ENCODE results near the gene FILIP1L.

FILIP1L gene

DNA sequence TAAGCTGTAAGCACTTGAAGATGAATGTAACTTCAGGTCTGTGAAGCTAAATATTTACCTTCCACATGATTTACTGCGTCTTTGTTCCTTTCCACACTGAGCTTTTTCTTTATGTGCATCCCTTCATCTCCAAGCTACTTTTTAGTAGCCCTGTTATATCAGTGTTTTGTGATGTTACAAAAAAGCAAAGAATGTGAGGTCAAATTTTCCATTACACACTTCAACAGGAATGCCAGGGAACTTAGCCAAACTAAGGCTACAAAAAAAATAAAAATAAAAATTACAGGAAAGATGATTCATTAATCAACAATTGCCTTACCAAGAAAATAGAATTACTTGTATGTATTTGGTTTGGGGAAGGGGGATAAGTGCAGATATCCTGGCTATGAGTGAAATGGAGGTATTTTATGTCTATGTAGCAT, 73.0 kb downstream of the FILIP1L start:
- no peak for DNase-seq
- TF ChIP-seq CTCF (IDR thresholded peaks at IDR 0.05), result no peak
- Histone ChIP-seq H3K27ac (peak overlapping the region; percentile 73 to 79), H3K36me3 (no peaks in the 10 kb centered on the region), H3K9me3 (no peaks in the 10 kb centered on the region), H3K4me3 (no peak overlapping the region), H3K4me1 (peaks cover 0 to 56% (median 31%) of the 10 kb centered on the region in 4 donors), H3K27me3 (no peaks in the 10 kb centered on the region)
- intact Hi-C loops (cut with DNase I; ENCODE audit: low total_unique reads), result no loop called here

GRCh38 chr3:100040451-100041225, 73.7 kb downstream of the FILIP1L start:
- Histone ChIP-seq H3K4me1 (peaks cover 0 to 49% (median 29%) of the 10 kb centered on the region in 4 donors), H3K27me3 (no peaks in the 10 kb centered on the region), H3K36me3 (no peaks in the 10 kb centered on the region), H3K9me3 (no peaks in the 10 kb centered on the region), H3K4me3 (no peak overlapping the region), H3K27ac (peak overlapping the region; percentile 73 to 79)
- TF ChIP-seq CTCF (IDR thresholded peaks at IDR 0.05), result no peak
- DNase-seq, result peak in 1 of 2 donors; percentile 43
- intact Hi-C loops (cut with DNase I; ENCODE audit: low total_unique reads), result no loop called here

DNA sequence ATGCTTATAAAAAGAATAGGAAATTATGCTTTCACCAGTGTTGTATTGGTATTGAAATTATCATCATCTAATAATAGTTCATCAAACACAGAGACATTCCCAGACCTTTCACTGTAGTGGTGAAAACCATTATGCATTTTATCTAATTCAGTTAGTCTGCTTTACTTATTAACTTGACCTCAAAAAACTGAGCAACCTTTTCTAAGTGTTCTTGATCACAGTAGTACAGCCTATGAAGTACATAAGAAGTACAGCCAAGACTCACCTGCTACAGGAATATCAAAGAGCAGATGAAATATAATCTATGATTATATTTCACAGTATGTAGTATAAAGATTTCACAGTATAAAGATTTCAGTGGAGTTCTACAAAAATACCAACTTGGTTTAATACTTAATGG, 75.2 kb downstream of the FILIP1L start:
- Histone ChIP-seq H3K4me1 (peaks cover 0 to 49% (median 28%) of the 10 kb centered on the region in 4 donors), H3K27me3 (no peaks in the 10 kb centered on the region), H3K27ac (peak overlapping the region in 1 of 2 donors; percentile 79), H3K4me3 (no peak overlapping the region), H3K36me3 (no peaks in the 10 kb centered on the region), H3K9me3 (no peaks in the 10 kb centered on the region)
- no peak for DNase-seq
- intact Hi-C loops (cut with DNase I; ENCODE audit: low total_unique reads), result no loop called here
- no peak for TF ChIP-seq CTCF (IDR thresholded peaks at IDR 0.05)

GRCh38 chr3:100033903-100034471, 80.3 kb downstream of the FILIP1L start:
- no peak overlapping the region for H3K27ac ChIP-seq
- no peak for TF ChIP-seq CTCF (IDR thresholded peaks at IDR 0.05)
- no peaks in the 10 kb centered on the region for H3K9me3 ChIP-seq
- H3K4me3 ChIP-seq, result no peak overlapping the region
- no peaks in the 10 kb centered on the region for H3K27me3 ChIP-seq
- no peaks in the 10 kb centered on the region for H3K36me3 ChIP-seq
- intact Hi-C loops (cut with DNase I; ENCODE audit: low total_unique reads), result no loop called here
- H3K4me1 ChIP-seq, result peaks cover 0 to 44% (median 5%) of the 10 kb centered on the region in 4 donors
- no peak for DNase-seq

DNA sequence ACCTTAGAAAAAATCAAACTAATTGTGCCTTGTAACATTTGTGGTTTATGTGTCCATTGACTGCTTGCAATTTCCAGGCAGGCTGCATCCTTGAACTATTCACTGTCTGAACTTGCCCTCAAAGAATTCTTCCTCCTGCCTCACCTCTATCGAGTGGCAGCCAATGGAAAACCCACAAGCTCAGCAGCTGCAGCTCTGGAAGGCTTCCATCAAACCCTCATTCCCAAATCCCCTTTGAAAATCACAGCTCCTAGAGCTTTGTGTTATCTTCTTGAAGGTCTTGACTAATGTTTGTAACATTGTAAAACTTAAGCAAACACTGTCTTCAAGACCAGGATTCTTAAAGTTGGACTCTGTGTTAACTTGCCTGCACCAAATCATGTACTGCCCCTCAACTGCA, 81.1 kb downstream of the FILIP1L start:
- no peaks in the 10 kb centered on the region for H3K9me3 ChIP-seq
- no peak for TF ChIP-seq CTCF (IDR thresholded peaks at IDR 0.05)
- H3K4me3 ChIP-seq, result no peak overlapping the region
- intact Hi-C loops (cut with DNase I; ENCODE audit: low total_unique reads), result no loop called here
- peaks cover 0 to 44% (median 5%) of the 10 kb centered on the region in 4 donors for H3K4me1 ChIP-seq
- no peak for DNase-seq
- H3K36me3 ChIP-seq, result no peaks in the 10 kb centered on the region
- H3K27me3 ChIP-seq, result no peaks in the 10 kb centered on the region
- no peak overlapping the region for H3K27ac ChIP-seq
